Upper lobe of left lung (tissue), 4 donors: ENCODE results near the gene DTX1.

Experiments used
- POLR2A ChIP-seq, 4 donors: fragments of 450-650 bp; IDR thresholded peaks; one replicate each; pipeline ENCODE4 v1.5.1; 2016 to 2017; ENCODE audit warnings: antibody characterized with exemption in 4 of 4, mild to moderate bottlenecking in 2 of 4
- POLR2AphosphoS5 ChIP-seq, 2 donors: sonication (generic); formaldehyde crosslinking; IDR thresholded peaks; one replicate each; pipeline ENCODE4 v1.5.1; 2017; ENCODE audit warnings: antibody characterized with exemption in 2 of 2
- TF ChIP-seq, protein P1 (sequence below), 6 experiments: fragments of 450-650 bp in 4 of 6; fragments of 200-600 bp in 2 of 6; sonication (generic) in 2 of 6; IDR thresholded peaks; one replicate each; pipeline ENCODE4 v1.5.1; 2016 to 2019; ENCODE audit warnings: antibody characterized with exemption in 6 of 6

DNA sequence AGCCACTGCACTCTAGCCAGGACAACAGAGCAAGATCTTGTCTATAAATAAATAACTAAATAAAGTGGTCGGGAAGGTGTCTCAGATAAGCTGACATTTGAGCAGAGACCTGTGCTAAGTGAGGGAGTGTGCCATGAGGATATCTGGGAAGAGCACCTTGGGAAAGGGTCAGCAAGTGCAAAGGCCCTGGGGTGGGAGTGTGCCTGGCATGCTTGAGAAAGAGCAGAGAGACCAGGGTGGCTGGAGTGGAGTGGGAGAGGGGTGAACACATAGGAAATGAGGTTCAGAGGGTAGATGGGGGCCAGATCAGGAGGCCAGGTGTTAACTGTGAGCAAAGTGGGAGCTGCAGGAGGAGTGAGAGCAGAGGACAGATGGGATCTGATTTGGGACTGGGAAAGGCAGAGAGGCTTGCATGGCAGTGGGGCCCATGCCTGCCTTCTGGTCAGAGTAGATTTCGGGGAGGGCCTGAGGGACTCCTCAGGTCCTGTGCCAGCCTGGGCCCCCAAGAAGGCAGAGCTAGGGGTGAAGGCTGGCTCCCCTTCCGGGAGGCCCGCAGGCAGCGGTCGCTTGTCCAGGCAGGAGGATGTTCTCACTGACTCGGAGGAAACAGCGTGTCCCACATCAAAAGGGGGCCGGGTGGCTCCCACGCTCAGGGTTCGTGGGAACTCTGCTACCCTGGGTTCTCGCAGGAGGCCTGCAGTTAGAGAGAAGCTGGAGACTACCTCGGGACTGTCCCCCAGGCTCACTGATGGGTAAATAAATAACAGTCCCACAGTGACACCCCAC is 32.6 kb downstream of the DTX1 start:
- TF ChIP-seq, protein P1, sequence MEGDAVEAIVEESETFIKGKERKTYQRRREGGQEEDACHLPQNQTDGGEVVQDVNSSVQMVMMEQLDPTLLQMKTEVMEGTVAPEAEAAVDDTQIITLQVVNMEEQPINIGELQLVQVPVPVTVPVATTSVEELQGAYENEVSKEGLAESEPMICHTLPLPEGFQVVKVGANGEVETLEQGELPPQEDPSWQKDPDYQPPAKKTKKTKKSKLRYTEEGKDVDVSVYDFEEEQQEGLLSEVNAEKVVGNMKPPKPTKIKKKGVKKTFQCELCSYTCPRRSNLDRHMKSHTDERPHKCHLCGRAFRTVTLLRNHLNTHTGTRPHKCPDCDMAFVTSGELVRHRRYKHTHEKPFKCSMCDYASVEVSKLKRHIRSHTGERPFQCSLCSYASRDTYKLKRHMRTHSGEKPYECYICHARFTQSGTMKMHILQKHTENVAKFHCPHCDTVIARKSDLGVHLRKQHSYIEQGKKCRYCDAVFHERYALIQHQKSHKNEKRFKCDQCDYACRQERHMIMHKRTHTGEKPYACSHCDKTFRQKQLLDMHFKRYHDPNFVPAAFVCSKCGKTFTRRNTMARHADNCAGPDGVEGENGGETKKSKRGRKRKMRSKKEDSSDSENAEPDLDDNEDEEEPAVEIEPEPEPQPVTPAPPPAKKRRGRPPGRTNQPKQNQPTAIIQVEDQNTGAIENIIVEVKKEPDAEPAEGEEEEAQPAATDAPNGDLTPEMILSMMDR (IDR thresholded peaks at IDR 0.05), result no peak
- TF ChIP-seq POLR2A (IDR thresholded peaks at IDR 0.05) (no peak), POLR2AphosphoS5 (IDR thresholded peaks at IDR 0.05) (no peak)
